Endothelial cell of umbilical vein (primary cell): ENCODE measurements around the gene DDOST. TPM values are rescaled to one million over a fixed set of nuclear protein-coding genes. Genes with fewer than 3 reads are reported as not detected.
A peak's percentile ranks its signal among the peaks of the same experiment; 100 is the strongest.

Experiments
- BruUV-seq: library from RNA; stranded (reverse); fragments of 400-500 nt; replicated peaks from 2 replicates; lab custom pipeline; 2021; lab: Mats Ljungman, UMichigan
- CTCF ChIA-PET: fragments of 300-600, 350-600 bp; sonication (Branson Sonifier 250); formaldehyde crosslinking; loops from one replicate; lab custom pipeline; 2021; ENCODE audit warnings: antibody characterized with exemption, inconsistent platforms; lab: Charles Lee
- POLR2A ChIA-PET: fragments of 300-600, 350-600 bp; sonication (Branson Sonifier 250); formaldehyde crosslinking; loops from one replicate; lab custom pipeline; 2021; ENCODE audit warnings: antibody characterized with exemption, inconsistent platforms; lab: Charles Lee
- DNase-seq: peaks from one replicate; pipeline ENCODE4 v3.0.0-alpha.2; 2011; ENCODE audit warnings: low read depth, low spot score
- FAIRE-seq: peaks from 2 replicates; lab custom pipeline; 2011; peaks lifted over from hg19 to GRCh38; lab: Jason Lieb, UNC
- H2AFZ ChIP-seq: 2 replicates; pipeline ENCODE4 v1.6.0; 2012; ENCODE audit warnings: low read depth, low read length, control low read depth, inconsistent platforms
- H3K27ac ChIP-seq: 2 replicates; pipeline ENCODE4 v1.5.1; 2011; ENCODE audit warnings: low read depth, mild to moderate bottlenecking, control low read depth, low read length, moderate library complexity; ENCODE audit not compliant: insufficient read depth
- H3K27me3 ChIP-seq, 2 experiments: 2 replicates each; pipeline versions ENCODE4 v1.6.0 to v1.6.1; 2011; ENCODE audit warnings: low read length in 2 of 2, mixed read lengths in 1 of 2; ENCODE audit not compliant: control insufficient read depth in 2 of 2, insufficient read depth in 2 of 2
- H3K36me3 ChIP-seq, 2 experiments: 2 replicates in 1 of 2; 3 replicates in 1 of 2; pipeline ENCODE4 v1.5.1; 2011; ENCODE audit warnings: low read length in 2 of 2, mild to moderate bottlenecking in 1 of 2, moderate library complexity in 1 of 2; ENCODE audit not compliant: control insufficient read depth in 2 of 2, insufficient read depth in 2 of 2; ENCODE audit errors: extremely low read depth in 1 of 2
- H3K4me1 ChIP-seq: 3 replicates; pipeline ENCODE4 v1.5.1; 2011; ENCODE audit warnings: mild to moderate bottlenecking, low read length; ENCODE audit not compliant: control insufficient read depth, insufficient read depth; ENCODE audit errors: extremely low read depth
- H3K4me2 ChIP-seq: 2 replicates; pipeline ENCODE4 v1.6.1; 2011; ENCODE audit warnings: low read length, control low read depth, mixed read lengths; ENCODE audit not compliant: insufficient read depth
- H3K4me3 ChIP-seq, 3 experiments: fragments of 200-600 bp in 1 of 3; sonication (generic), shearing (Covaris generic) in 1 of 3; replicated peaks in 1 of 3; 2 replicates each; pipeline ENCODE4 v1.5.1; 2011 to 2016; ENCODE audit warnings: control low read depth in 3 of 3, low read length in 3 of 3, mild to moderate bottlenecking in 2 of 3, inconsistent platforms in 1 of 3, low read depth in 1 of 3, moderate library complexity in 1 of 3; ENCODE audit not compliant: insufficient read depth in 1 of 3
- H3K79me2 ChIP-seq: 2 replicates; pipeline ENCODE4 v1.6.0; 2012; ENCODE audit warnings: low read length, inconsistent platforms; ENCODE audit not compliant: control insufficient read depth, insufficient read depth
- H3K9ac ChIP-seq: replicated peaks from 2 replicates; pipeline ENCODE3; 2011; ENCODE audit warnings: low read length, control low read depth; ENCODE audit not compliant: insufficient read depth; ENCODE audit errors: extremely low read depth
- H3K9me1 ChIP-seq: replicated peaks from 3 replicates; pipeline ENCODE4 v1.6.0; 2011; ENCODE audit warnings: mild to moderate bottlenecking, low read length; ENCODE audit not compliant: control insufficient read depth, insufficient read depth; ENCODE audit errors: extremely low read depth
- H3K9me3 ChIP-seq: replicated peaks from 2 replicates; pipeline ENCODE4 v1.5.1; 2012; ENCODE audit warnings: low read length, inconsistent platforms; ENCODE audit not compliant: control insufficient read depth, insufficient read depth
- H4K20me1 ChIP-seq: replicated peaks from 2 replicates; pipeline ENCODE3; 2011; ENCODE audit warnings: mild to moderate bottlenecking, low read length; ENCODE audit not compliant: control insufficient read depth, insufficient read depth; ENCODE audit errors: extremely low read depth
- CTCF ChIP-seq, 2 donors: IDR thresholded peaks; 1 replicate in 1 of 2; 2 replicates in 1 of 2; pipeline ENCODE4 v1.5.1; 2011; ENCODE audit warnings: low read length in 2 of 2, mild to moderate bottlenecking in 2 of 2, moderate library complexity in 2 of 2, control low read depth in 1 of 2, inconsistent platforms in 1 of 2, low read depth in 1 of 2; ENCODE audit not compliant: insufficient read depth in 1 of 2; ENCODE audit errors: extremely low read depth in 1 of 2
- EZH2 ChIP-seq: IDR thresholded peaks from 2 replicates; pipeline ENCODE4 v1.6.1; 2012; ENCODE audit warnings: borderline replicate concordance, low read depth, mild to moderate bottlenecking, moderate library complexity, low read length, inconsistent platforms; ENCODE audit not compliant: severe bottlenecking
- FOS ChIP-seq: IDR thresholded peaks from 2 replicates; pipeline ENCODE4 v1.6.1; 2011; ENCODE audit warnings: mild to moderate bottlenecking, low read length, moderate library complexity, borderline replicate concordance; ENCODE audit not compliant: insufficient read depth
- GATA2 ChIP-seq: IDR thresholded peaks from 2 replicates; pipeline ENCODE4 v1.7.0; 2011; ENCODE audit warnings: low read depth, mild to moderate bottlenecking, moderate library complexity, mixed read lengths, low read length; ENCODE audit not compliant: insufficient read length, insufficient read depth
- JUN ChIP-seq: IDR thresholded peaks from 2 replicates; pipeline ENCODE4 v1.6.1; 2011; ENCODE audit warnings: borderline replicate concordance, low read depth; ENCODE audit not compliant: insufficient read length, insufficient read depth
- MYC ChIP-seq: IDR thresholded peaks from one replicate; pipeline ENCODE4 v1.6.1; 2011; ENCODE audit warnings: mild to moderate bottlenecking, low read depth, low read length
- POLR2A ChIP-seq: IDR thresholded peaks from 2 replicates; pipeline ENCODE4 v1.6.1; 2012; ENCODE audit warnings: low read depth, mild to moderate bottlenecking, control low read depth, low read length
- POLR2AphosphoS5 ChIP-seq: IDR thresholded peaks from 2 replicates; pipeline ENCODE4 v1.6.1; 2012; ENCODE audit warnings: low read depth, mild to moderate bottlenecking, control low read depth, low read length, moderate library complexity; ENCODE audit not compliant: insufficient read depth
- dilution Hi-C: fragments of 300-500 bp; cut with MboI; formaldehyde crosslinking; loops from one replicate; pipeline ENCODE4 v1.15.0; 2019; ENCODE audit warnings: low sequenced_read_pairs; ENCODE audit not compliant: extremely low pct_ligation_motif_present
- intact Hi-C: fragments of 100-400 bp; cut with micrococcal nuclease; formaldehyde crosslinking; loops from one replicate; pipeline ENCODE4 v1.10.0; 2022
- polyA plus RNA-seq, 4 experiments: library from polyadenylated mRNA; depleted of rRNA in 3 of 4; stranded (reverse) in 3 of 4; unstranded in 1 of 4; fragments of >200 nt; gene quantifications; 2 replicates each; pipeline versions ENCODE4 v1.2.1 to v1.2.3, GENCODE V29; 2011 to 2012; ENCODE audit warnings: missing spikeins in 1 of 4
- total RNA-seq: library from RNA; stranded (reverse); gene quantifications from 2 replicates; pipeline ENCODE4 v1.2.3, GENCODE V29; 2021
- TF ChIP-seq, protein P1 (sequence below): IDR thresholded peaks from 2 replicates; pipeline ENCODE4 v1.6.1; 2011; ENCODE audit not compliant: insufficient read depth, insufficient read length

Gene DDOST
- total and polyA plus RNA-seq, 2 donors (not counting 3 experiments of a cell fraction or from before 2014, with no cell fraction given), result 319 to 533 TPM

DNA sequence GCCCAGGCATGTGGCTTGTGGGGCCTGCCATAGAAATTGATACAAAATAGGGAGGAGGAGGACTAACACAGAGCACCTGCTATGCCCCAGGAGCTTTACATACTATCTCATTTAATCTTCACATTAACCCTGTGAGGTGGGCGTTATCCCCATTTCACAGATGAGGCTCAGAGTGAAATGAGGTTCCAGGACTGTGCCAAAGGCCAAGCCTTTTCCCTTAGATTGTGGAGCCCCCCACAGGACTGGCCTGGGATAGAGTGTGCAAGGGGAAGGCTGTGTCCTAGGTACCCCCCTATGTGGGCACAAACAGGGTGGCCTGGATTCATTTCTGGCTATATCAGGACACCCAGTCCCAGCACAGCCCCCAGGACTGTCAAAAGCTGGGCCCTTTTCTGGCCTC is 2.2 kb upstream of the DDOST start:
- dilution Hi-C loops (no loop called here), intact Hi-C loops (no loop called here)
- CTCF ChIA-PET, result interaction anchor here (0.8 kb wide), 1 partner anchor 29 kb away, joined by 3 read pairs; no protein-coding TSS in a partner anchor
- peaks cover 22% of the 10 kb centered on the region for H3K4me1 ChIP-seq
- H3K9ac ChIP-seq, result no peak overlapping the region
- no peak overlapping the region for H3K27ac ChIP-seq
- BruUV-seq, result no TSS peak
- peaks cover 28% of the 10 kb centered on the region for H3K79me2 ChIP-seq
- no peak for TF ChIP-seq POLR2A
- TF ChIP-seq MYC, result no peak
- TF ChIP-seq JUN, result no peak
- TF ChIP-seq, protein P1, sequence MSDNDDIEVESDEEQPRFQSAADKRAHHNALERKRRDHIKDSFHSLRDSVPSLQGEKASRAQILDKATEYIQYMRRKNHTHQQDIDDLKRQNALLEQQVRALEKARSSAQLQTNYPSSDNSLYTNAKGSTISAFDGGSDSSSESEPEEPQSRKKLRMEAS, result no peak
- no peak overlapping the region for H3K4me3 ChIP-seq
- POLR2A ChIA-PET, result no interaction called here
- DNase-seq (no peak), FAIRE-seq (no peak)
- no peaks in the 10 kb centered on the region for H3K27me3 ChIP-seq
- H3K9me3 ChIP-seq, result no peaks in the 10 kb centered on the region
- no peak overlapping the region for H3K4me2 ChIP-seq
- H2AFZ ChIP-seq, result no peak overlapping the region
- no peaks in the 10 kb centered on the region for H3K36me3 ChIP-seq
- no peaks in the 10 kb centered on the region for H4K20me1 ChIP-seq
- H3K9me1 ChIP-seq, result no peaks in the 10 kb centered on the region

DNA sequence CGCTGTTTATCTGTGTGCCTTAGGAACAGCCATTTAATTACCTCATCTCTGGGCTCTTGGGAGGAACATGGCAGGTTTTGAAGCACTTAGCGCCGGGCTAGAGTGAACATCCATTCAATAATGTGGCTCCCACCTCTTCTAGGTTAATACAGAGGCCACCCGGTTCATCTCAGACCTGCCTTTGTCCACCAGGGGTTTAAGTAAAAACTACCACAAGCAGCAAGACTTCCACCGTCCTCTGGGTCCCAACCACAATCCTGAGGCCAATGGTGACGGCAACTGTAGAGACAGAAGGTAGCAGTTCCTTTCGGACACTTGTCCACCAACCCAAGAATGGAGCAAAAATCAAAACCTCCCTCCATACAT is 924 bp upstream of the DDOST start:
- intact Hi-C loops (no loop called here), dilution Hi-C loops (no loop called here)
- Histone ChIP-seq H3K4me3 (peak overlapping the region; percentile 64 to 93 (median 88)), H3K9ac (peak overlapping the region; percentile 83), H3K27ac (no peak overlapping the region), H4K20me1 (no peaks in the 10 kb centered on the region), H3K27me3 (no peaks in the 10 kb centered on the region), H3K9me1 (no peaks in the 10 kb centered on the region), H3K36me3 (peaks cover 2 to 10% of the 10 kb centered on the region in 2 experiments), H3K79me2 (peaks cover 37% of the 10 kb centered on the region), H3K4me2 (peak overlapping the region; percentile 72), H3K9me3 (no peaks in the 10 kb centered on the region), H3K4me1 (peaks cover 22% of the 10 kb centered on the region), H2AFZ (peak overlapping the region; percentile 94)
- DNase-seq (no peak), FAIRE-seq (no peak)
- no TSS peak for BruUV-seq
- CTCF ChIA-PET, result interaction anchor here (1.1 to 2.1 kb wide), 2 partner anchors 12 to 28 kb away, joined by 6 to 9 read pairs; no protein-coding TSS in a partner anchor
- TF ChIP-seq POLR2A (no peak), MYC (no peak), GATA2 (no peak), POLR2AphosphoS5 (no peak), CTCF (IDR thresholded peaks at IDR 0.05; ENCODE audit: extremely low read depth in 1 of 2, insufficient read depth in 1 of 2, low read depth in 1 of 2, low read length in 2 of 2) (no peak), JUN (no peak), FOS (no peak), EZH2 (no peak)
- TF ChIP-seq, protein P1, result no peak
- POLR2A ChIA-PET, result interaction anchor here (0.7 to 1.0 kb wide), 2 partner anchors 12 to 16 kb away, joined by 3 read pairs; no protein-coding TSS in a partner anchor
